ENCODE measurements around the gene IGF2BP3.

The IGF2BP3 gene

DNA sequence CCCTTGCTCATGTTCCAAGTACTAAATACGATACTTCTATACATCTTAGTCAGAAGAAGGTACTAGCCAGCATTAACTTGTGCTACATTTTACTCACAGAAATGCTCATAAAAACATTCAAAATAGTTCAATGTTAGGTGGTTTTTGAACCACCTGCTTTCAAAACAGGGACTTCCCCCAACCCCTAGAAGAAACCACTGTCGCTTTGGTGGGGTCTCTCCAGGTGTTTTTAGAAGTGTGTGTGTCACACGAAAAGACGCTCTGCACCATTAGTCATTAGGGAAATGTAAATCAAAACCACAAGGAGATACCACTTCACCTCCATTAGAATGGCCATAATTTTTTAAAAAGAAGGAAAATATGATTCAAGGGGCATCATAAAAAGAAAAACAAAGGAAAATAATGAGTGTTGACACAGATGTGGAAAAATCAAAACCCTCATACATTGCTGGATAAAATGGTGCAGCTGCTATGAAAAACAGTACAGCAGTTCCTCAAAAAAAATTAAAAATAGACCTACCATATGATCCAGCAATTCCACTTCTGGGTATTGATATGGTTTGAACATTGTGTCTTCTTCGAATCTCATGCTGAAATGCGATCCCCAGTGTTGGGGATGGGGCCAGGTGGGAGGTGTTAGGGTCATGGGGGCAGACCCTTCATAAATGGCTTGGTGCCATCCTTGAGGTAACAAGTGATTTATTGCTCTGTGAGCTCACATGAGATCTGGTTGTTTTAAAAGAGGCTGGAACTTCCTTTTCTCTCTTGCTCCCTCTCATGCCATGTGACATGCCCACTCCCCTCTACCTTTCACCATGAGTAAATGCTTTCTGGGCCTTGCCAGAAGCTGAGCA, 96.9 kb downstream of the IGF2BP3 start:
- peak; percentile 63 for DNase-seq (ENCODE audit: low read depth)

DNA sequence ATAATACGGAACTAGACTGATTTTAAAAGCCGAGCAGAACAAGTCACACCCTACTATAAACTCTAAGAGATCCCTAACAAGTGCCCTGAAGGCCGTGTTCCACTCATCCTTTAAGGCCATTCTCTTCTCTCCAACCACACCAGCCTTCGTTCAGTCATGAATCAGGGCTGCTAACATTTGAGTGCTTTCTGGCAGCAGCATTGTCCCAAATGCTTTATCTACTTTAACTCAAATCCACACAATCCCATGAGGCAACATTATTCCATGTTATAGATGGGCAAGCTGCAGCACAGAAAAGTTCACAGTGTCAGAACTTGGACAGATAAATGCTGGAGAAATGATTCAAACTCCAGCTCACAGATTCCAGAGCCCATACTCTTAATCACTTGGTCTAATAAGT, 97.7 kb downstream of the IGF2BP3 start:
- no peak for DNase-seq (ENCODE audit: low read depth)

DNA sequence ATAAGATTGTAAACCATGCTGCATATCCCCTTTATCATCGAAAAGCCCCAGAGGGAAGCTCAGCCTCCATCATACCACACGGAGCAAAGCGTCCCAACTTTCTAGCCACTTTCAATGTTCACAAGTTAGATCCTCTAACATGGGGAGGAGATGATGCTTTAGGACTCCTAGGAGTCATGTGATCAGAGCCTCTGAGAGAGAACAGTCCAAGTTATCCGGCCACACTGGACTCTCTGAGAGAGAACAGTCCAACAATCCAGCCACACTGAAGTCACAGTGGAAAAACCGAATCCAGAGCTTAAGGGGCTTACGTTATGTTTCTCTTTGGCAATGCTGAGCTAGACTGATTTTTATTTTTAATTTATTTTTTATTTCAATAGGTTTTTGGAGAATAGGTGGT, 98.6 kb downstream of the IGF2BP3 start:
- no peak for DNase-seq (ENCODE audit: low read depth)

DNA sequence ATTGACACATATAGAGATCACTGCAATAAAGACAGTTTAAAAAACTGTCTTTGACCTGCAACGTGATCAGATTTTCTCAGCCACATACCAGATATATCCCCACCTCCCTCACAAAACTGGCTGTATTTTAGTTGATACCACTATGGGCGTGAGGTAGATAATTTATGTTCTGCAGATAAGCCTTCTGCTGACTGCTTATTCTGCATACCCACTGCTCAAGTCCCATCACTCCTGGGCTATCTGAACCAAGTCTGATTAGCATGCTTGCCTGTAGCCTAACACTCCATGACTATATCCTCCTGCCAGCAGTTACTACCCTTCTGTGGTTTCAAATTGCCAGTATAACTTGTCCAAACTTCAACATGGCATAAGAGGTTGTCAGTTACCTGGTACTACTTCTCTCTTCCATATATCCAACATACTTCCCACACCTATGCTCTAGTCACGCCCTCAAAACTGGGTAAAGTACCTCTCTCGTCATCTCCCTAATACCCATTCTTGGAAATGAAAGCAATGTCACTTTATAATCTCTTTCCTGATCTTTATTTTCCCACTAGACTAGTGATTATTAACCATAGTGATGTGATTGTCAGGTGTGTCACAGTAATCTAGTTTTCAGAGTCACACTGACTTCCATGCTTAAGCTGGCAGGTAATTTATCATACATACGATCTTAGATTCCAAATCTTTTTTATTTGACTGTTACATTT, 100.4 kb downstream of the IGF2BP3 start:
- no peak for DNase-seq (ENCODE audit: low read depth)

DNA sequence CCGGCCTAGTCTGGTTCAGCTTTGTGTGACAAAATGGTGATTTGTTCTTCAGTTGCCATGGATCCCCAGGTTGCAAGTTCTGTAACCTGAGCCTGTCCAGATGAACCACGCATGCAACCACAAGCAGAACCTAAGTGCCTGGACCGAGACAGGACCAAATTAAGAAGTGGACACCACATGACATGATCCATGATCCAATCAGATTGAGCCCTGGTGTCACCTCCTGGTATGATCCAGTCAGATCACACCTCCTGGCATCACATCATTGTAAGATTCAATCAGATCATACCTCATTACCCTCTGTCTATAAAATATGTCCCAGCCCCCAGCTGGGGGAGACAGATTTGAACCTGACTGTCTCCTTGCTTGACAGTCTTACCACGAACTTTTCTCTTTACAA, 101.2 kb downstream of the IGF2BP3 start:
- DNase-seq (ENCODE audit: low read depth): no peak

DNA sequence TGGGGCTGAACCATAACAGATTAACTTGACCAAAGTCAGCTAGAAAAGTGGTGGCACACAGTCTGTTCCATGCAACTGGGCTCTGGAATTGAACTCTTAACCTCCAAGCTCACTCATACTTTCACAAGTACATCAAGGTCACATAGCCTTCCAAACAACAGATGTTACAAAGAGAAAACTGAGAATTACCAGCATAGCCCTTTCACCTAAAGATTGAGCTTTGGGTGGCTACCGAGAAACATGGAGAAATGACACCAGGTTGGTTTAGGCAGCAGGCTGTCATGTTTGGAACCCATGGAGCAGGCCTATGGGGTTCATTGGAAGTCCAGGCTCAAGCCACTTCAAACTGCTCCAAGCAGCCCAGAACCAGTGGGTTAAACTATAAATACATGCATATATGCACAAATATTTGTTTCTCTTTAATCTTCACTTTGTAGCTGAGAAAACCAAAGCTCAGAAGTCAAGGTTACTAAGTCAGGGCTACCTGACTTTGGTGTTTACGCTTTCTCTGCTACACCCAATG, 112.1 kb downstream of the IGF2BP3 start:
- DNase-seq (ENCODE audit: low read depth): no peak

DNA sequence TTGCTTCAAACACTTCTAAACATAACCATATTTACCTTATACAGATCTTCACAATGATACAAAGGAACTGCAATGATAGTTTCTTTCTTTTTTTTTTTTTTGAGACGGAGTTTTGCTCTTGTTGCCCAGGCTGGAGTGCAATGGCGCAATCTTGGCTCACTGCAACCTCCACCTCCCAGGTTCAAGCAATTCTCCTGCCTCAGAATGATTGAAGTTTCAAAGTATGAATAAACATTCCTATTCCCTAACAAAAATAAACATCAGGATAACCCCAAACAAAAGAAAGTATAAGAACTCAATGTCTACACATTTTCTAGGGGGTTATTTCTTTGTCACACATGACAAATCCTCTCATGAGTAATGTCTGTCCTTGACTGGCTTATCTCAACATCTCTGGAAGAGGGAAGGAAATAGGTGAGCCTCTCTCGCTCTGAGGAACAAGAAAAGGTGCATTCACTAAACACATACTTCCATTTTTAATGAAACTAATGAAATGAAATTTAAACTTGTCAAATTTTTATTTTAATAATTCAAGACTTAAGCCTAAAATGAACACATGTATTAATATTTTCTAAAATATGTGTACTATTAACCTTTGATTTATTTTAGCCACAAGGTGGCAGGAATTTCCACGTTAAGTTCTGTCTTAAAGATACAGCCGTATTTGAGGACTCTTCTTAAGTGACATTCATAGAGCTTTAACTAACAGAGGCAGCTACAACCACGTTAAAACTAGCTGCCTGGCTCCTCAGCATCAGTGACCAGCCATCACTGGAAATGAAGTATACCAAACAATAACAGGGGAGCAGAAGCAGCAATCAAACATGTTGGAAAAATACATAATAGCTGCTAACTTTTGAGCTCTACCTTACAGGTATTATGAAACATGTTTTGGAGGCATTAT, 112.8 kb downstream of the IGF2BP3 start:
- DNase-seq (ENCODE audit: low read depth): no peak

DNA sequence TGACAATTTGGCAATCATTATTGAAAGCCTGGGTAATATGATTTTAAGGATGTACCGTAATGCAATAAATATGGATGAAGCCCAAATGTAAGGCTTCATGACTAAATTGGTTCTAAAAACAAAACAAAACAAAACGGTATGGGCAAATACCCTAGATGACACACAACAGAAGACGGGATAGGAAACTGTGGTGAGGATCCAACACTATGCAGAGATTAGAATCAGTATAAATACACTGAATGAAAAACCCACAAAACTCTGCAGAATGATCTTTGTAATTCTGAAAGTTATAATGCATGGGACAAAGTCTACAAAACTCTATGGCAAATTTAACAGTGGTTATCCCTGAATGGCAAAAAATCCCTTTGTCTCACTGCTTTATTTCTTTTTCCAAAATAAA, 113.6 kb downstream of the IGF2BP3 start:
- DNase-seq (ENCODE audit: low read depth): no peak

DNA sequence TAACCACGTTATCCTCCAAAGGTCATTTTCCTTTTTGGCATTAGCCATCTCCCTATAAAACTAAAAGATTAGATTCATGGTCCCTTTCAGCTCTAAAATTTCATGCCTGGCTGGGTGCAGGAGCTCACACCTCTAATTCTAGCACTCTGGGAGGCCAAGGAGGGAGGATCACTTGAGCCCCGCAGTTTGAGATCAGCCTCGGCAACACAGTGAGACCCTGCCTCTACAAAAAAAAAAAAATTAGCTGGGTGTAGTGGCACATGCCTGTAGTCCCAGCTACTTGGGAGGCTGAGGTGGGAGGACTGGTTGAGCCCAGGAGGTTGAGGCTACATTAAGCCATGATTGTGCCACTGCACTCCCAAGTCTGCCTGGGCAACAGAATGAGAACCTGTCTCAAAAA, 114.1 kb downstream of the IGF2BP3 start:
- no peak for DNase-seq (ENCODE audit: low read depth)

DNA sequence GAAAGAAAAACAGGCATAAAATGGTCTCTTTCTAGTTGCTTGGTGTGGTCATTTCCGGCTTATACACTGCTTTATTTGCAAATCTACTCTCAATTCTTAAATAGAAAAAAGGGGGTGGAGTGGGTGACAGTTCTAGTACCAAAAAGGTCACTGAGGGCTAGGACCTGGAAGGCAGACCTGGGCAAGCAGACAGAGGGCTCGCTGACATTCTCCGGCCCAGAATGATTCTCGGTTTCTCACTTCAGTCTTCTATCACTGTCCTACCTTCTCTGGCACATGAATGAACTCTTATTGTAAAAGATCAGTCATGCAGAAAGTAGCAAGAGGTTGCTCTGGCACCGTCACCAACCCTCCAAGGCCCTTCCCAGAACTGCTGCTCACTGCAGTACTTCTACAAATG, 117.1 kb downstream of the IGF2BP3 start:
- no peak for DNase-seq (ENCODE audit: low read depth)

DNA sequence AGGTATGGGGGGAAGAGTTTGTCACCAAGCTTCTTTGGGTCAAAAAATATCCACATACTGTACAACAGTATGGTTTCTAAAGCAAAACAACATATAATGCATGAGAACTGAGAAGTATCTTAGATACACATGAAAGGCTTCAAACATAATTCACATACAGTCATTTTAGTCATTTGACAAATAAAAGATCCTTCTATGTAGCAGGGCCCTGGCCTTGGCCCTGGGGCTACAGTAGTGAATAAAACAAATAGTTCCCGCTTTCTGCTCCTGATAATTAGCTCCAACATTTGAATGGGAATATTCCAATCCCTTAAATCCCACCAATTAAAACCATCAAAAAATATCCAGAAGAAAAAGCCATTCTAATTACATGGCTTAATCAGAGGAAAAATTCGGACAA, 119.8 kb downstream of the IGF2BP3 start:
- DNase-seq (ENCODE audit: low read depth): no peak

DNA sequence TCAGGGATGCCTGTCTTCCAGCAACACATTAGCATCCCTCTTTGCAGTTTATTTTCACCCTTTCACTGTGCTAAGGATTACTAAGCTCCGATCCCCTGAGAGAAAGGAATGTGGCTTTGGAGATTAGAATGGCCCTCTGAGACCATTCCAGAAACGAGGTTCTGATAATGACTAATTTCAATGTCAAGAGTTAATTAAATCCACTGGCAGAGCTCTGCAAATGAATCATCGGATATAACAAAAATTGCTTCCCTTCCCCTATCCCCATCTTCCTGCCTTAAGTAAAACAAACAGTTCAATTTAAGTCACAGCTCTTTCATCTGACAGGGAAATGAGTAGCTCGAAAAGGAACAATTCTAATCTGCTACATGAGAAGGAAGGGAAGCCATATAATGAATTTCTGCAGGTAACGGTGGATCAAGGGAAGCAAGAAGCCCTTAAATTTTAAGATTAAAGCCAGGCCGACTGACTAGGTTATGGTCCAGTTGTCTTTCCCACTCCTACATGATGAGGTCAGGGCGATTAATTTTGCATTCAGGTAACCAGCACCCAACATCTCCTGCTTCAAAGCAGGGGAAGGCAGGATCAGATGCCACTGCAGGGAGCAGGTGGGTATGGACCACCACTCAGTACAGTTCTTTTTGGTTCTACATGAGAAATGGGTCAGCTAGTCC, 120.7 kb downstream of the IGF2BP3 start:
- no peak for DNase-seq (ENCODE audit: low read depth)

DNA sequence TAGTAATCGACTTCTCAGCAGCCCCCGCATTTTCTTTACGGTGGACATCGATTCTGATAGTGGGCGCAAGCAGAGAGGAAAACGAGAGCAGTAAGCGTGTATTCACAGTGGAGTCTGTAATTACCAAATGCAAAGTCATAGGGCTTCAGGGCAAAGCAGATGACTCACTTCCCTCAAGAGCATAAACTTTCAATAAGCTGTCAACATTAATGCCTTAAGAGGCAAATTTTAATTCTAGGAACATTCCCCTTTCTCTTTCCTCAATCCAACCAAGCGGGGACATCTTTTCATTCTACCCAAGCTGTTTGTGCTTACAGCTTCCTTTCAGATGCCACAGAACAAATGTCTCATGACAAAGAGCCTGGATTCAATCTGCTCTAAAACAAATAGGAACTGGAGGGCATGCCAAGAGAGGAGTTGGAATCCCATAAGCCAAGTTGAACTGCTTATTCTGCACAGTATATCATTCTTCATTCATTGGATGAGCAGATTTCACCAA, 122.6 kb downstream of the IGF2BP3 start:
- DNase-seq (ENCODE audit: low read depth): no peak

DNA sequence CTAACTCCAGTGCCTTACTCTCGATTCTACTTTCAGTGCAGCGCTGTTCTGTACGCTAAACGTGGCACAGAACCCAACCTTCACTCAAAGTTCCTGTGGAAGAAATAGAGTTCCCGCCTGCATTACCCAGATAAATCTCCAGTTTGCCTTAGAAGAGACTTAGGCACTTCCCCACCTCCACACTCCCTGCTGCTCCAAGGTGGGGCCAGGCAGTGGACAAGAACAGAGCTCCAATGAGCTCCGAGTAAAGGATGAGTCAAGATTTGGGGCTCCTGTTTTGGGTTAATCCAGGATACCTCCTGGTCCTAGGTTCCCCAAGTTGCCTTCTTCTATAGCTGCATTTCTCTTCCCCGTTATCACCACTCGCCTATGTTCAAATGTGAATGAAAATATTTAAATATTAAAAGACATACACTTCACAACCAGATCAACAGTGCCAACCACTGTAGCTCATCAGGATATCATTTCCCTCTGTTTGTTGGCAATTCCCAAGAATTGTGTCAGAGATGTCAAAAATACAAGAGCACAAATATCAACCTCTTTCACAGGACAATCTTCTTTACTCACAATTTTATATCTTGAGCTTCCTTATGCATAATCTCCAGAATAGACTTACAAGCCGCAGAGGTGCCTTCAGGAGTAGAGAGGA, 123.1 kb downstream of the IGF2BP3 start:
- DNase-seq (ENCODE audit: low read depth): no peak

DNA sequence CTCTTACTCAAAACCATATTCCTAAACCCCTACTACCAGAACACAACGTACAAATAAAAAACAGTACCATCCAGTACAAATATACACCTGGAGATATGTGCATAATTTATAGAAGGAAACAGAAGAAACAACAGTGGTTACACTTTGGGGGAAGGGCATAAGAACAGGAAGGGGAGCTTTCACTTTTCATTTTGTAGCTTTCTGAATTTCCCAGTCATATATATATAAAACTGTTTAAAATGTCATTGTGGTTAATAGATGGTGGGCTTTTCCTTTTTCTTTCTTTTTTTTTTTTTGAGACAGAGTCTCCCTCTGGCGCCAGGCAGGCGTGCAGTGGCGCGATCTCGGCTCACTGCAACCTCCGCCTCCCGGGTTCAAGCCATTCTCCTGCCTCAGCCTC, 124.0 kb downstream of the IGF2BP3 start:
- DNase-seq (ENCODE audit: low read depth): no peak

DNA sequence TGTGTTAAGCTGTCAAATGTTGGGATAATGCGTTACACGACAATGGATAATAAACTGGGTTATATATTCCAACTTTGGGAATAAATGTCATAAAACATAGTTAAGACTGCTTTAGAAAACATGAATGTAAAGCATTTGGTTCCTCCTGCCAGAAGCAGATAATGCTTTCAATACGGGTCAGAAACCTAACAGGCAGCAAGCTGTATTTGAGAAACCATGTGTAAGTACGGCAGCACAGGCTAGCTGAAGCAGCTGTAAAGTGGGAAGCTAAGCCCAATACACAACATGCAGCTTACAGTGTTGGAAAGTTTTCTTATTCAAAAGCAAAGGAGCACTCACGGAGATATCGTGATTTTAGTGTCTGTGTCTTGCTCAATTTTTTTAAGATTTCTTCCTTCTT, 124.7 kb downstream of the IGF2BP3 start:
- no peak for DNase-seq (ENCODE audit: low read depth)

DNA sequence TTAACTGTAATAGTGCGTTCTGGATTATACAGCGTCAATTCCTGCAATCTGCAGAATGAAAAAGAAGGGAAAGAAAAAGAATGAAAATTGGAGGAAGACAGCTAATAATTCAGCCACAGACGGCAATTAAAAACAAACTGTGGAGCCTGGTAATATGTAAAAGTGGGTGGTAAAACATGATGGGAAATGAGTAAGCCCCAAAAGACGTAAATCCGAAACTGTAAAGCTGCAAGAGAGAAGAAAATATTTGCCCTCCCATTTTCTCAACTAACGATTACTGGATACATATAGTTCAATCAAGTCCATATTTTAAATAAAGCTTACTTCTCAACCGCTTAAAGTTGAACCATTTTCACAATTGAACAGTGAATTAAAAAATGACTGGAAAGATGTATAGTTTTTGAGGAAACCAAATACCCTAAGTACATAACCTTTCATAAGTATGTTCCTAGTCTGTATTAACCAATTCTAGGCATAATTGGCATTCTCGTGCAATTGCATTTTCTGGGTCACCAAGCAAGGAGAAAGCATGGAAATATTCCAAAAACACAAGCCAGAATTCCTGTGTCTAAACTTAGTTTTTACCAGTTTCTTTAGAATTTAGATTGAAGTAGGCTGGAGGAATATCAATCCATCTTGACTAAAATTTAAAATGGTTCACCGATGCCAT, 126.3 kb downstream of the IGF2BP3 start:
- DNase-seq (ENCODE audit: low read depth): no peak

DNA sequence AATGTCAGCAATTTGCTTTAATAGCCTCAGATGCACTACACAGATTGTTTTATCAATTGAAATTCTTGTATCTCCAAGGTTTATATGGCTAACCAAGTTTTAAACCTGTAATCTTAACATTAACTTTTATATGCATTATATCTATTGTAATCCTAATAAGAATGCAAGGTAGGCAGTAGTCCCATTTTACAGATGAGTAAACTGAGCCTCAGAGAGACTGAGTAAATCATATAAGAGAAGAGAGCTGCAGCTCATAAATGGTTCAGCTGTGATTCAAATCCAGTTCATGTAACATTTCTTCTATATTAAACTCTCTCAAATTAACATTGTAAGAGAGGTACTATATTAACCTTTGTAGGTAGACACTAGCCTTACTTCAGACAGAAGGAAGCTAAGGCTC, 127.2 kb downstream of the IGF2BP3 start:
- DNase-seq (ENCODE audit: low read depth): no peak

DNA sequence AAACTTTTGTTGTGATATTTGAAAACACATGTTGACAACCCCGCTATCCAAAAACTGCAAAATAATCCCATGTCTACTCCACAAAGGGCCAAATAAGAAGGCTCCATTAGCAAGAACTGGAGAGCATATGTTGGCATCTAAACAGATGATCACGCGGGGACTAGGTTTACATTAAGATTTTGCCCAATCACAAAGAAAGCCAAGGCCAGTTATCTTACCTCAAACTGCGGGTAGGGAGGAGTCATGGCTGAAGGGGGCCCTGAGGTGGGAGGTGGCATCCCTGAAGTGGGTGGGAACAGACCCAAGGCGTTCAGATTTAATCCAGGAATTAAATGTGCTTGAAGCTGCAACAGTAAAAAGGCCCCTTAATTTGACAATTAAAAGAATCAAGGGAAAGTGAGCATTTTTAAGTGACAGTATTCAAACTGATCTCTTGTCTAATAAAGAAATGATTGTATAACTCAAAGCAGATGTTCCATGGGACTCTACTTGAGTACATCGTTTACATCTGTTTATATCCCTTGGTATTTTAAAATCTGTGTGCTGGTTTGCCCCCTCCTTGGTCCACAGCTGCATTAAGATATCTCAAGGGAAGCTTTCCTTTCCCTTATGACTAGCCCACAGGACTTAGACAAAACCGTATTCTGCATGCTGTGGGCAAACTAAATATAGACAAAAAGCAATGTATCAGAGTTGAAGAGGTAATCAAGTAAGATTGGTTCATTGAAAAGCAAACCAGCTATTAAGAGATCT, 128.3 kb downstream of the IGF2BP3 start:
- no peak for DNase-seq (ENCODE audit: low read depth)

DNA sequence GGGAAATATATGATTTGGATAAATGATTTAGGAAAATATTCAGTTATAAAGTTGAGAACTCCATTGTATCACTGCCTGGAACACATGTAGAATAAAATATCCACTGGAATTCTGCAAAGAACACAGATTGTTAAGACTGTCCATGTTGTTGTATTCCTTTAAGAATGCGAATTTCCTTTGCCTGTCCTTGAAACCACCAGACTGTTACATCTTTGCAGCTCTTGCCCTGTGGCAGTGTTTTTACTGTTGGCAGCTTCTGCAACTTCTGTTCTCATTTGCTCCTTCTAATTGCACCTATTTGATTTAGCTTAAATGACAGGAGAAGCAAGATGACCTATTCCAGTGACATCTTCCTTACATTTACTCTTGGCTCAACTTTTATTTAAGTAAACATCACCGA, 131.4 kb downstream of the IGF2BP3 start:
- no peak for DNase-seq (ENCODE audit: low read depth)

Data from stimulated activated CD4-positive, alpha-beta T cell treated with anti-CD3 and anti-CD28 coated beads, Interleukin-2, amount 100 ng/mL, for 4 hours (primary cell).